Endothelial cell of umbilical vein (primary cell): ENCODE data around the gene RFNG. TPM values are rescaled to one million over a fixed set of nuclear protein-coding genes. Genes with fewer than 3 reads are reported as not detected.

Source experiments
- BruUV-seq: library from RNA; stranded (reverse); fragments of 400-500 nt; replicated peaks from 2 replicates; lab custom pipeline; 2021; lab: Mats Ljungman, UMichigan
- CTCF ChIA-PET: fragments of 300-600, 350-600 bp; sonication (Branson Sonifier 250); formaldehyde crosslinking; loops from one replicate; lab custom pipeline; 2021; ENCODE audit warnings: antibody characterized with exemption, inconsistent platforms; lab: Charles Lee
- POLR2A ChIA-PET: fragments of 300-600, 350-600 bp; sonication (Branson Sonifier 250); formaldehyde crosslinking; loops from one replicate; lab custom pipeline; 2021; ENCODE audit warnings: antibody characterized with exemption, inconsistent platforms; lab: Charles Lee
- DNase-seq: peaks from one replicate; pipeline ENCODE4 v3.0.0-alpha.2; 2011; ENCODE audit warnings: low read depth, low spot score
- FAIRE-seq: peaks from 2 replicates; lab custom pipeline; 2011; peaks lifted over from hg19 to GRCh38; lab: Jason Lieb, UNC
- H2AFZ ChIP-seq: 2 replicates; pipeline ENCODE4 v1.6.0; 2012; ENCODE audit warnings: low read depth, low read length, control low read depth, inconsistent platforms
- H3K27ac ChIP-seq: 2 replicates; pipeline ENCODE4 v1.5.1; 2011; ENCODE audit warnings: low read depth, mild to moderate bottlenecking, control low read depth, low read length, moderate library complexity; ENCODE audit not compliant: insufficient read depth
- H3K27me3 ChIP-seq, 2 experiments: 2 replicates each; pipeline versions ENCODE4 v1.6.0 to v1.6.1; 2011; ENCODE audit warnings: low read length in 2 of 2, mixed read lengths in 1 of 2; ENCODE audit not compliant: control insufficient read depth in 2 of 2, insufficient read depth in 2 of 2
- H3K36me3 ChIP-seq, 2 experiments: 2 replicates in 1 of 2; 3 replicates in 1 of 2; pipeline ENCODE4 v1.5.1; 2011; ENCODE audit warnings: low read length in 2 of 2, mild to moderate bottlenecking in 1 of 2, moderate library complexity in 1 of 2; ENCODE audit not compliant: control insufficient read depth in 2 of 2, insufficient read depth in 2 of 2; ENCODE audit errors: extremely low read depth in 1 of 2
- H3K4me1 ChIP-seq: 3 replicates; pipeline ENCODE4 v1.5.1; 2011; ENCODE audit warnings: mild to moderate bottlenecking, low read length; ENCODE audit not compliant: control insufficient read depth, insufficient read depth; ENCODE audit errors: extremely low read depth
- H3K4me2 ChIP-seq: 2 replicates; pipeline ENCODE4 v1.6.1; 2011; ENCODE audit warnings: low read length, control low read depth, mixed read lengths; ENCODE audit not compliant: insufficient read depth
- H3K4me3 ChIP-seq, 3 experiments: fragments of 200-600 bp in 1 of 3; sonication (generic), shearing (Covaris generic) in 1 of 3; replicated peaks in 1 of 3; 2 replicates each; pipeline ENCODE4 v1.5.1; 2011 to 2016; ENCODE audit warnings: control low read depth in 3 of 3, low read length in 3 of 3, mild to moderate bottlenecking in 2 of 3, inconsistent platforms in 1 of 3, low read depth in 1 of 3, moderate library complexity in 1 of 3; ENCODE audit not compliant: insufficient read depth in 1 of 3
- H3K79me2 ChIP-seq: 2 replicates; pipeline ENCODE4 v1.6.0; 2012; ENCODE audit warnings: low read length, inconsistent platforms; ENCODE audit not compliant: control insufficient read depth, insufficient read depth
- H3K9ac ChIP-seq: replicated peaks from 2 replicates; pipeline ENCODE3; 2011; ENCODE audit warnings: low read length, control low read depth; ENCODE audit not compliant: insufficient read depth; ENCODE audit errors: extremely low read depth
- H3K9me1 ChIP-seq: replicated peaks from 3 replicates; pipeline ENCODE4 v1.6.0; 2011; ENCODE audit warnings: mild to moderate bottlenecking, low read length; ENCODE audit not compliant: control insufficient read depth, insufficient read depth; ENCODE audit errors: extremely low read depth
- H3K9me3 ChIP-seq: replicated peaks from 2 replicates; pipeline ENCODE4 v1.5.1; 2012; ENCODE audit warnings: low read length, inconsistent platforms; ENCODE audit not compliant: control insufficient read depth, insufficient read depth
- H4K20me1 ChIP-seq: replicated peaks from 2 replicates; pipeline ENCODE3; 2011; ENCODE audit warnings: mild to moderate bottlenecking, low read length; ENCODE audit not compliant: control insufficient read depth, insufficient read depth; ENCODE audit errors: extremely low read depth
- EZH2 ChIP-seq: IDR thresholded peaks from 2 replicates; pipeline ENCODE4 v1.6.1; 2012; ENCODE audit warnings: borderline replicate concordance, low read depth, mild to moderate bottlenecking, moderate library complexity, low read length, inconsistent platforms; ENCODE audit not compliant: severe bottlenecking
- FOS ChIP-seq: IDR thresholded peaks from 2 replicates; pipeline ENCODE4 v1.6.1; 2011; ENCODE audit warnings: mild to moderate bottlenecking, low read length, moderate library complexity, borderline replicate concordance; ENCODE audit not compliant: insufficient read depth
- GATA2 ChIP-seq: IDR thresholded peaks from 2 replicates; pipeline ENCODE4 v1.7.0; 2011; ENCODE audit warnings: low read depth, mild to moderate bottlenecking, moderate library complexity, mixed read lengths, low read length; ENCODE audit not compliant: insufficient read length, insufficient read depth
- JUN ChIP-seq: IDR thresholded peaks from 2 replicates; pipeline ENCODE4 v1.6.1; 2011; ENCODE audit warnings: borderline replicate concordance, low read depth; ENCODE audit not compliant: insufficient read length, insufficient read depth
- MAX ChIP-seq: IDR thresholded peaks from 2 replicates; pipeline ENCODE4 v1.6.1; 2011; ENCODE audit not compliant: insufficient read depth, insufficient read length
- MYC ChIP-seq: IDR thresholded peaks from one replicate; pipeline ENCODE4 v1.6.1; 2011; ENCODE audit warnings: mild to moderate bottlenecking, low read depth, low read length
- POLR2A ChIP-seq: IDR thresholded peaks from 2 replicates; pipeline ENCODE4 v1.6.1; 2012; ENCODE audit warnings: low read depth, mild to moderate bottlenecking, control low read depth, low read length
- POLR2AphosphoS5 ChIP-seq: IDR thresholded peaks from 2 replicates; pipeline ENCODE4 v1.6.1; 2012; ENCODE audit warnings: low read depth, mild to moderate bottlenecking, control low read depth, low read length, moderate library complexity; ENCODE audit not compliant: insufficient read depth
- dilution Hi-C: fragments of 300-500 bp; cut with MboI; formaldehyde crosslinking; loops from one replicate; pipeline ENCODE4 v1.15.0; 2019; ENCODE audit warnings: low sequenced_read_pairs; ENCODE audit not compliant: extremely low pct_ligation_motif_present
- intact Hi-C: fragments of 100-400 bp; cut with micrococcal nuclease; formaldehyde crosslinking; loops from one replicate; pipeline ENCODE4 v1.10.0; 2022
- polyA plus RNA-seq, 4 experiments: library from polyadenylated mRNA; depleted of rRNA in 3 of 4; stranded (reverse) in 3 of 4; unstranded in 1 of 4; fragments of >200 nt; gene quantifications; 2 replicates each; pipeline versions ENCODE4 v1.2.1 to v1.2.3, GENCODE V29; 2011 to 2012; ENCODE audit warnings: missing spikeins in 1 of 4
- total RNA-seq: library from RNA; stranded (reverse); gene quantifications from 2 replicates; pipeline ENCODE4 v1.2.3, GENCODE V29; 2021
- TF ChIP-seq, protein P1 (sequence below), 2 donors: IDR thresholded peaks; 1 replicate in 1 of 2; 2 replicates in 1 of 2; pipeline ENCODE4 v1.5.1; 2011; ENCODE audit warnings: low read length in 2 of 2, mild to moderate bottlenecking in 2 of 2, moderate library complexity in 2 of 2, control low read depth in 1 of 2, inconsistent platforms in 1 of 2, low read depth in 1 of 2; ENCODE audit not compliant: insufficient read depth in 1 of 2; ENCODE audit errors: extremely low read depth in 1 of 2

Gene RFNG
- total and polyA plus RNA-seq, 2 donors (not counting 3 experiments of a cell fraction or from before 2014, with no cell fraction given), result 33.7 to 40.0 TPM

- H3K36me3 ChIP-seq, result no peaks in the 10 kb centered on the region
- H3K9me1 ChIP-seq, result no peaks in the 10 kb centered on the region
- H3K9ac ChIP-seq, result no peak overlapping the region
- TF ChIP-seq, protein P1, sequence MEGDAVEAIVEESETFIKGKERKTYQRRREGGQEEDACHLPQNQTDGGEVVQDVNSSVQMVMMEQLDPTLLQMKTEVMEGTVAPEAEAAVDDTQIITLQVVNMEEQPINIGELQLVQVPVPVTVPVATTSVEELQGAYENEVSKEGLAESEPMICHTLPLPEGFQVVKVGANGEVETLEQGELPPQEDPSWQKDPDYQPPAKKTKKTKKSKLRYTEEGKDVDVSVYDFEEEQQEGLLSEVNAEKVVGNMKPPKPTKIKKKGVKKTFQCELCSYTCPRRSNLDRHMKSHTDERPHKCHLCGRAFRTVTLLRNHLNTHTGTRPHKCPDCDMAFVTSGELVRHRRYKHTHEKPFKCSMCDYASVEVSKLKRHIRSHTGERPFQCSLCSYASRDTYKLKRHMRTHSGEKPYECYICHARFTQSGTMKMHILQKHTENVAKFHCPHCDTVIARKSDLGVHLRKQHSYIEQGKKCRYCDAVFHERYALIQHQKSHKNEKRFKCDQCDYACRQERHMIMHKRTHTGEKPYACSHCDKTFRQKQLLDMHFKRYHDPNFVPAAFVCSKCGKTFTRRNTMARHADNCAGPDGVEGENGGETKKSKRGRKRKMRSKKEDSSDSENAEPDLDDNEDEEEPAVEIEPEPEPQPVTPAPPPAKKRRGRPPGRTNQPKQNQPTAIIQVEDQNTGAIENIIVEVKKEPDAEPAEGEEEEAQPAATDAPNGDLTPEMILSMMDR (IDR thresholded peaks at IDR 0.05; ENCODE audit: extremely low read depth in 1 of 2, insufficient read depth in 1 of 2, low read depth in 1 of 2, low read length in 2 of 2), result no peak
- no peak for TF ChIP-seq GATA2
- no peak for TF ChIP-seq EZH2
- no peak for TF ChIP-seq MYC
- no peak for TF ChIP-seq POLR2AphosphoS5
- no peak for TF ChIP-seq MAX
- no peak for TF ChIP-seq FOS
- TF ChIP-seq POLR2A, result no peak
- TF ChIP-seq JUN, result no peak
- peaks cover 7% of the 10 kb centered on the region for H3K4me1 ChIP-seq
- CTCF ChIA-PET, result interaction anchor here (2.6 to 9.1 kb wide), 2 partner anchors 14 to 58 kb away, joined by 8 to 345 read pairs; partner anchors contain the start of gene NOTUM
- peaks cover 5% of the 10 kb centered on the region for H3K79me2 ChIP-seq
- dilution Hi-C loops (no loop called here), intact Hi-C loops (no loop called here)
- no peaks in the 10 kb centered on the region for H3K9me3 ChIP-seq
- no peak for DNase-seq
- H3K4me3 ChIP-seq, result no peak overlapping the region
- H2AFZ ChIP-seq, result no peak overlapping the region
- POLR2A ChIA-PET, result no interaction called here
- H3K27me3 ChIP-seq, result no peaks in the 10 kb centered on the region
- no TSS peak for BruUV-seq
- H4K20me1 ChIP-seq, result no peaks in the 10 kb centered on the region
- H3K27ac ChIP-seq, result no peak overlapping the region
- H3K4me2 ChIP-seq, result no peak overlapping the region
- no peak for FAIRE-seq
Measured at GRCh38 chr17:82017612-82018151, 33.9 kb downstream of the RFNG start.
